GM12878 (cell line): ENCODE results near the gene DBI. TPM values are rescaled to one million over a fixed set of nuclear protein-coding genes. Genes with fewer than 3 reads are reported as not detected.
A peak's percentile ranks its signal among the peaks of the same experiment; 100 is the strongest.

Experiments
- ATAC-seq: fragments of 200-7000 bp; cut with Tn5 transposase; 3 replicates; pipeline ENCODE4 v1.9.1; 2020; ENCODE audit warnings: mild to moderate bottlenecking, moderate library complexity
- Bru-seq: library from RNA; stranded (reverse); fragments of 400-500 nt; gene quantifications from one replicate; lab custom pipeline; 2021; lab: Mats Ljungman, UMichigan
- BruChase-seq, 2 experiments: library from RNA; stranded (reverse); fragments of 400-500 nt; gene quantifications; one replicate each; lab custom pipeline; 2021; lab: Mats Ljungman, UMichigan
- BruUV-seq: library from RNA; stranded (reverse); fragments of 400-500 nt; replicated peaks from 2 replicates; lab custom pipeline; 2021; lab: Mats Ljungman, UMichigan
- CTCF ChIA-PET: fragments of 300-600 bp; sonication (Branson Sonifier 250); formaldehyde crosslinking; extraction: SDS; loops from one replicate; lab custom pipeline; 2021; ENCODE audit warnings: inconsistent platforms; lab: Yijun Ruan, JAX
- POLR2A ChIA-PET: fragments of 350-600 bp; formaldehyde crosslinking; extraction: SDS; loops from one replicate; lab custom pipeline; 2021; ENCODE audit warnings: inconsistent platforms; lab: Charles Lee
- RAD21 ChIA-PET: fragments of 300-600 bp; sonication (Branson Sonifier 250); formaldehyde crosslinking; loops from one replicate; lab custom pipeline; 2023; ENCODE audit warnings: antibody characterized with exemption; ENCODE audit not compliant: unreplicated experiment; lab: Charles Lee
- SMC1A ChIA-PET: fragments of 300-600 bp; sonication (Branson Sonifier 250); formaldehyde crosslinking; loops from one replicate; lab custom pipeline; 2023; ENCODE audit not compliant: unreplicated experiment, uncharacterized antibody; lab: Charles Lee
- DNase-seq: peaks from one replicate; pipeline ENCODE4 v3.0.0-alpha.2; 2011; ENCODE audit warnings: low read depth, low spot score
- FAIRE-seq: peaks from 3 replicates; lab custom pipeline; 2011; peaks lifted over from hg19 to GRCh38; lab: Jason Lieb, UNC
- H2AFZ ChIP-seq: 2 replicates; pipeline ENCODE4 v1.6.0; 2011; ENCODE audit warnings: low read depth, low read length, control low read depth; ENCODE audit not compliant: control insufficient read depth
- H3K27ac ChIP-seq: 2 replicates; pipeline ENCODE4 v1.5.1; 2011; ENCODE audit warnings: control low read depth; ENCODE audit not compliant: control insufficient read depth, insufficient read depth
- H3K27me3 ChIP-seq, 2 experiments: replicated peaks in 1 of 2; 2 replicates each; pipeline versions ENCODE4 v1.6.0 to v1.6.1; 2011; ENCODE audit warnings: low read length in 1 of 2; ENCODE audit not compliant: control insufficient read depth in 2 of 2, insufficient read depth in 2 of 2
- H3K36me3 ChIP-seq, 2 experiments: 2 replicates each; pipeline ENCODE4 v1.5.1; 2011; ENCODE audit warnings: low read length in 1 of 2; ENCODE audit not compliant: control insufficient read depth in 2 of 2, insufficient read depth in 2 of 2
- H3K4me1 ChIP-seq: 2 replicates; pipeline ENCODE4 v1.6.1; 2011; ENCODE audit warnings: mild to moderate bottlenecking, low read length, moderate library complexity, mixed read lengths; ENCODE audit not compliant: control insufficient read depth, insufficient read depth
- H3K4me2 ChIP-seq: 2 replicates; pipeline ENCODE4 v1.6.0; 2011; ENCODE audit warnings: control low read depth; ENCODE audit not compliant: control insufficient read depth, insufficient read depth
- H3K4me3 ChIP-seq: fragments of 200-600 bp; sonication (generic); 2 replicates; pipeline ENCODE4 v1.5.1; 2016
- H3K79me2 ChIP-seq: 2 replicates; pipeline ENCODE4 v1.6.0; 2011; ENCODE audit warnings: low read length; ENCODE audit not compliant: control insufficient read depth, insufficient read depth
- H3K9ac ChIP-seq: 2 replicates; pipeline ENCODE4 v1.8.0; 2011; ENCODE audit warnings: low read length, control low read depth, mixed read lengths; ENCODE audit not compliant: control insufficient read depth, insufficient read depth
- H3K9me3 ChIP-seq: replicated peaks from 3 replicates; pipeline ENCODE4 v1.5.1; 2011; ENCODE audit warnings: mild to moderate bottlenecking, low read length; ENCODE audit not compliant: control insufficient read depth, insufficient read depth
- H4K20me1 ChIP-seq: 2 replicates; pipeline ENCODE4 v1.6.0; 2011; ENCODE audit not compliant: control insufficient read depth, insufficient read depth
- BACH1 ChIP-seq: fragments of 450-650 bp; IDR thresholded peaks from 2 replicates; pipeline ENCODE4 v1.6.1; 2017; ENCODE audit warnings: mild to moderate bottlenecking, borderline replicate concordance
- CREB1 ChIP-seq: IDR thresholded peaks from 2 replicates; pipeline ENCODE4 v1.6.1; 2012; ENCODE audit warnings: low read depth, mild to moderate bottlenecking, inconsistent platforms
- DPF2 ChIP-seq: fragments of 450-650 bp; IDR thresholded peaks from 2 replicates; pipeline ENCODE4 v1.6.1; 2017; ENCODE audit warnings: mild to moderate bottlenecking
- ESRRA ChIP-seq: IDR thresholded peaks from 2 replicates; pipeline ENCODE4 v1.6.1; 2012; ENCODE audit warnings: mild to moderate bottlenecking, low read length, improper control_type of control experiment
- GABPA ChIP-seq: IDR thresholded peaks from 2 replicates; pipeline ENCODE4 v1.6.1; 2014; ENCODE audit warnings: antibody characterized with exemption, low read depth, mild to moderate bottlenecking, inconsistent platforms
- NBN ChIP-seq: fragments of 450-650 bp; IDR thresholded peaks from 2 replicates; pipeline ENCODE4 v1.6.1; 2016
- NFYB ChIP-seq: IDR thresholded peaks from 2 replicates; pipeline ENCODE4 v1.6.1; 2011; ENCODE audit warnings: low read depth, mild to moderate bottlenecking, low read length, improper control_type of control experiment, moderate library complexity; ENCODE audit not compliant: insufficient read depth
- PML ChIP-seq: IDR thresholded peaks from 2 replicates; pipeline ENCODE4 v1.6.1; 2012; ENCODE audit warnings: low read length, inconsistent platforms
- SIX5 ChIP-seq: IDR thresholded peaks from 2 replicates; pipeline ENCODE4 v1.6.1; 2011; ENCODE audit warnings: mild to moderate bottlenecking, low read depth, low read length, moderate library complexity; ENCODE audit not compliant: severe bottlenecking
- SMC3 ChIP-seq: IDR thresholded peaks from 2 replicates; pipeline ENCODE4 v1.6.1; 2011; ENCODE audit warnings: low read length, improper control_type of control experiment, borderline replicate concordance
- TCF12 ChIP-seq: IDR thresholded peaks from 2 replicates; pipeline ENCODE4 v1.6.1; 2011; ENCODE audit warnings: low read depth, mild to moderate bottlenecking, low read length
- USF2 ChIP-seq: IDR thresholded peaks from 2 replicates; pipeline ENCODE4 v1.6.1; 2011; ENCODE audit warnings: low read depth, low read length, improper control_type of control experiment, borderline replicate concordance
- ZBED1 ChIP-seq: IDR thresholded peaks from 2 replicates; pipeline ENCODE4 v1.6.1; 2016; ENCODE audit warnings: borderline replicate concordance
- ZNF217 ChIP-seq: fragments of 450-650 bp; IDR thresholded peaks from 2 replicates; pipeline ENCODE4 v1.6.1; 2017; ENCODE audit warnings: antibody characterized with exemption, mild to moderate bottlenecking
- WGBS: methylation state at CpG from one replicate; pipeline ENCODE4 v1.1.6; 2016; ENCODE audit warnings: low lambda C conversion rate; ENCODE audit not compliant: insufficient replicate concordance, insufficient coverage; ENCODE audit errors: missing lambda C conversion rate; 5-methylcytosine and 5-hydroxymethylcytosine counted together
- in situ Hi-C: fragments of 300-500 bp; cut with MboI; formaldehyde crosslinking; loops from 9 replicates; pipeline ENCODE4 v1.14.3; 2018; ENCODE audit warnings: mixed read lengths
- intact Hi-C: fragments of 100-400 bp; cut with micrococcal nuclease; formaldehyde crosslinking; loops from one replicate; pipeline ENCODE4 v1.14.2; 2022; ENCODE audit not compliant: unreplicated experiment
- long read RNA-seq, 2 experiments: library from polyadenylated mRNA; unstranded; transcript quantifications; one replicate each; pipeline ENCODE4 v2.0.0, GENCODE V29; 2019 to 2020
- polyA minus RNA-seq, 3 experiments: library from RNA; depleted of rRNA, polyadenylated mRNA; stranded (reverse); fragments of >200 nt; gene quantifications; 2 replicates each; pipeline ENCODE4 v1.2.3, GENCODE V29; 2011
- polyA plus RNA-seq, 11 experiments: library from polyadenylated mRNA; depleted of rRNA in 4 of 11; unstranded in 6 of 11; stranded (reverse) in 5 of 11; fragments of >200 nt; fragmentation: Nextera tagmentation in 4 of 11; fragmentation: Illumina TruSeq in 1 of 11; extraction: Ambion mirVana in 4 of 11; extraction: Trizol in 1 of 11; gene quantifications; 1 replicate in 1 of 11; 2 replicates in 10 of 11; pipeline versions ENCODE4 v1.2.1 to v1.2.3, GENCODE V29; 2011 to 2016; ENCODE audit warnings: inconsistent platforms in 2 of 11, missing spikeins in 2 of 11, low read depth in 1 of 11
- total RNA-seq, 4 experiments: library from RNA; depleted of rRNA in 3 of 4; stranded (reverse); fragments of >200 nt in 3 of 4; fragmentation: Illumina TruSeq in 1 of 4; extraction: Trizol in 1 of 4; gene quantifications; 2 replicates each; pipeline versions ENCODE4 v1.2.1 to v1.2.3, GENCODE V29; 2013 to 2021
- TF ChIP-seq, protein P1 (sequence below): IDR thresholded peaks from 2 replicates; pipeline ENCODE4 v1.6.1; 2011; ENCODE audit warnings: borderline replicate concordance, low read depth, mild to moderate bottlenecking, moderate library complexity, mixed read lengths, low read length; ENCODE audit not compliant: insufficient read depth; ENCODE audit errors: extremely low read length

Gene DBI
- total RNA-seq (2013; cell fraction: nucleolus; rRNA removed): 63.4 and 65.2 TPM in 2 replicates
- total RNA-seq (2014; rRNA removed) (248 and 277 TPM in 2 replicates), total RNA-seq (2014; rRNA removed; fragmentation: Illumina TruSeq; extraction: Trizol) (966 and 1,022 TPM in 2 replicates), total RNA-seq (2021) (263 and 272 TPM in 2 replicates), polyA plus RNA-seq (2011; rRNA removed) (774 and 970 TPM in 2 replicates), polyA plus RNA-seq (2014; fragmentation: Illumina TruSeq; extraction: Trizol) (1,042 and 1,487 TPM in 2 replicates), polyA plus RNA-seq (2014; fragmentation: Nextera tagmentation; extraction: Ambion mirVana) (1,000 to 10,000 TPM; 2,131 to 2,567 TPM), polyA plus RNA-seq (2014; rRNA removed) (776 and 805 TPM in 2 replicates), polyA plus RNA-seq (2016; fragmentation: Nextera tagmentation; extraction: Ambion mirVana) (100 to 1,000 TPM; 921 to 985 TPM), polyA minus RNA-seq (2011; rRNA and poly(A)+ RNA removed) (118 and 135 TPM in 2 replicates), Bru-seq, nascent RNA (percentile 97 among the genes with signal in this experiment), BruChase-seq, experiment 1, labeled RNA remaining after a 6-hour chase (percentile 97 among the genes with signal in this experiment), BruChase-seq, experiment 2, labeled RNA remaining after a 2-hour chase (percentile 94 among the genes with signal in this experiment)
- polyA plus RNA-seq (2011; ENCODE audit: low read depth): 615 TPM
- polyA plus RNA-seq (2011; cell fraction: cytosol; rRNA removed): 340 and 440 TPM in 2 replicates
- 206 and 275 TPM in 2 replicates for polyA plus RNA-seq (2011; cell fraction: nucleus; rRNA removed)
- polyA plus RNA-seq (2012): 526 and 550 TPM in 2 replicates
- polyA minus RNA-seq (2011; cell fraction: cytosol; rRNA and poly(A)+ RNA removed): 55.1 and 61.9 TPM in 2 replicates
- polyA minus RNA-seq (2011; cell fraction: nucleus; rRNA and poly(A)+ RNA removed): 82.2 and 112 TPM in 2 replicates
- long read RNA-seq, experiment 1, transcript DBI-202 (4 exons, 637 nt): major isoform, 227 of 235 reads
- long read RNA-seq, experiment 1, partial matches to known transcripts: 2 of 235 reads
- long read RNA-seq, experiment 1, other reads (novel, unspliced or antisense): 0 of 235 reads
- long read RNA-seq, experiment 2, transcript DBI-202 (4 exons, 637 nt): major isoform, 762 of 792 reads
- long read RNA-seq, experiment 2, transcript DBI-204 (5 exons, 576 nt): minor isoform, 9 of 792 reads
- long read RNA-seq, experiment 2, partial matches to known transcripts: 7 of 792 reads
- long read RNA-seq, experiment 2, other reads (novel, unspliced or antisense): 11 of 792 reads

DNA sequence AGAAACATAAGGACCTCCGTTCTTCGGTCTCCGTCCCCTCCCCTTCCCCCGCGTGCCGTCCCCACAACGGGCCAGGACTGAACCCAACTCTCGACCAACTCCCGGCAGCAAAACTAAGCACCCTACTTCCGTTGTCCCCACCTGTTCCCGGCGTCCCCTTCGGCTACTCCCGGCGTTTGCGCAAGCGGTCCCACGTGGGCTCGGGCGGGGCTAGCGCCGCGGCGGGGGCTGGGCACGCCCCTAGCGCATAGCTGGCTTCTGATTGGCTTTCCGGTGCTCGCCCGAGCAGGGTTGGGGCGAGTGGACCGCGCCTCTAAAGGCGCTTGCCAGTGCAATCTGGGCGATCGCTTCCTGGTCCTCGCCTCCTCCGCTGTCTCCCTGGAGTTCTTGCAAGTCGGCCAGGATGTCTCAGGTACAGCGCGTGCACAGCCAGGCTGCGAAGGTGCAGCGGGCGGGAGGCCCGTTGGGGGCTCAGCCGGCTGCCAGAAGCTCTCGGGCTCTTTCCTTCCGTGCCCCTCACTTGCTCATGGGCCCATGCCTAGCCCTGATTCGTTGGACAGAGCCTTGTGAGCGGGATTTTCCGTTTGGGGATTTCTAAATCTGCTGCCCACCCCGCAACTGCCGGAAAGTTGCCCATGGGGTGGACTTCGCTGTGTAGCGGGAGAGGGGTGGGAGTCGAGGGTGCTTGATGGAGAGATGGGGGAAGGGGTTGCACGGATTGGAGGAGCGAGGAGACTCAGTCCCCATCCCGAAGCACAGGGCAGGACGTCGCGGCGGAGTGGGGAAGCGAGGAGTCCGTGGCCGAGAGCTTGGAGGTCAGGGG, at the start of gene DBI, which contains the start of gene C2orf76:
Gene DBI, plus strand, starts transcription at position 329 of the 823 bp plus-strand sequence. Its CDS starts 75 bp downstream, at position 404.
Gene C2orf76, minus strand, starts transcription at position 186 of the 823 bp plus-strand sequence. CDS start 26,875 bp downstream, outside the sequence.
- Histone ChIP-seq H3K27me3 (no peaks in the 10 kb centered on the region), H2AFZ (peak within 1 kb of the TSS; percentile 84), H4K20me1 (peaks cover 6% of the 10 kb centered on the region; the same call in 1 of the 2 replicates), H3K27ac (peak within 1 kb of the TSS; percentile 92), H3K9me3 (no peaks in the 10 kb centered on the region), H3K4me3 (peak within 1 kb of the TSS; percentile 89), H3K79me2 (peaks cover 66% of the 10 kb centered on the region), H3K4me1 (peaks cover 21% of the 10 kb centered on the region), H3K9ac (peak within 1 kb of the TSS; percentile 92), H3K36me3 (peaks cover 10 to 20% of the 10 kb centered on the region in 2 experiments), H3K4me2 (peak within 1 kb of the TSS; percentile 44)
- peak; percentile 94 for ATAC-seq
- intact Hi-C loops: loop anchor here (2.0 kb wide), 1 partner anchor 14 kb away; no protein-coding TSS in a partner anchor
- DNase-seq: peak; percentile 90
- ChIA-PET POLR2A (interaction anchor here (0.6 to 9.2 kb wide), 13 partner anchors 8 to 142 kb away, joined by 3 to 138 read pairs (median 5); no protein-coding TSS in a partner anchor), SMC1A (interaction anchor here (0.7 to 9.4 kb wide), 13 partner anchors 11 to 101 kb away, joined by 3 to 120 read pairs (median 6); no protein-coding TSS in a partner anchor), RAD21 (interaction anchor here (0.8 to 3.0 kb wide), 11 partner anchors 10 to 121 kb away, joined by 3 to 34 read pairs (median 5); no protein-coding TSS in a partner anchor), CTCF (interaction anchor here (0.6 to 4.0 kb wide), 8 partner anchors 15 to 101 kb away, joined by 3 to 31 read pairs (median 4); no protein-coding TSS in a partner anchor)
- in situ Hi-C loops: no loop called here
- under 1% methylated on average over 61 of the region's 65 CpGs for WGBS
- TSS peak; percentile 64 for BruUV-seq
- FAIRE-seq: peak; percentile 68
- TF ChIP-seq ESRRA (0 out of 2 replicates have a peak, but pooled peaks have one; percentile 27), NBN (peak; percentile 34), SMC3 (no peak), SIX5 (peak; percentile 8), USF2 (peak; percentile 78), PML (peak; percentile 98), CREB1 (peak; percentile 77), TCF12 (peak; percentile 84), GABPA (peak; percentile 59; the same call in 1 of the 2 replicates), ZNF217 (no peak), NFYB (peak; percentile 58; the same call in 1 of the 2 replicates), BACH1 (peak; percentile 15; the same call in 1 of the 2 replicates), ZBED1 (peak; percentile 89; the same call in 1 of the 2 replicates), DPF2 (peak; percentile 40; the same call in 1 of the 2 replicates)
- TF ChIP-seq, protein P1, sequence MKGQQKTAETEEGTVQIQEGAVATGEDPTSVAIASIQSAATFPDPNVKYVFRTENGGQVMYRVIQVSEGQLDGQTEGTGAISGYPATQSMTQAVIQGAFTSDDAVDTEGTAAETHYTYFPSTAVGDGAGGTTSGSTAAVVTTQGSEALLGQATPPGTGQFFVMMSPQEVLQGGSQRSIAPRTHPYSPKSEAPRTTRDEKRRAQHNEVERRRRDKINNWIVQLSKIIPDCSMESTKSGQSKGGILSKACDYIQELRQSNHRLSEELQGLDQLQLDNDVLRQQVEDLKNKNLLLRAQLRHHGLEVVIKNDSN: peak; percentile 90
